Activated naive CD8-positive, alpha-beta T cell treated with anti-CD3 and anti-CD28 coated beads, Interleukin-2, amount 10 ng/mL, durations not matched to agents 7 days and 5 days (primary cell): ENCODE results near the gene TPGS2. TPM values are rescaled to one million over a fixed set of nuclear protein-coding genes. Genes with fewer than 3 reads are reported as not detected.
A peak's percentile ranks its signal among the peaks of the same experiment; 100 is the strongest.
"Not testable (repeated sequence)": the region's sequence is repeated elsewhere in the genome, so short reads cannot be mapped to it uniquely, and the experiment has no call there.

Experiments used
- ATAC-seq: fragments of 150-1000 bp; cut with Tn5 transposase; one replicate; pipeline ENCODE4 v1.10.0; 2021; ENCODE audit warnings: low read depth, moderate library complexity
- POLR2A ChIA-PET: fragments of 350-600 bp; sonication (Branson Sonifier 250); formaldehyde crosslinking; loops from one replicate; lab custom pipeline; 2021; ENCODE audit warnings: antibody characterized with exemption; lab: Charles Lee
- DNase-seq: peaks from one replicate; pipeline ENCODE4 v3.0.0; 2021
- H3K27ac Mint-ChIP-seq: one replicate; pipeline ENCODE4 v1.8.0; 2022; ENCODE audit warnings: mild to moderate bottlenecking, mixed read lengths
- H3K27me3 Mint-ChIP-seq: one replicate; pipeline ENCODE4 v1.8.0; 2022; ENCODE audit warnings: mild to moderate bottlenecking, moderate library complexity, mixed read lengths
- H3K36me3 Mint-ChIP-seq: one replicate; pipeline ENCODE4 v1.8.0; 2021; ENCODE audit warnings: mild to moderate bottlenecking, mixed read lengths
- H3K4me1 Mint-ChIP-seq: one replicate; pipeline ENCODE4 v1.8.0; 2021; ENCODE audit warnings: mixed read lengths
- H3K4me3 Mint-ChIP-seq: one replicate; pipeline ENCODE4 v1.8.0; 2022; ENCODE audit warnings: mild to moderate bottlenecking, moderate library complexity, mixed read lengths
- H3K9me3 Mint-ChIP-seq: one replicate; pipeline ENCODE4 v1.8.0; 2021; ENCODE audit warnings: mixed read lengths
- total RNA-seq, 2 experiments: library from RNA; stranded (reverse); gene quantifications; one replicate each; pipeline ENCODE4 v1.2.3, GENCODE V29; 2021

The TPGS2 gene
- total RNA-seq, 2 experiments from 2014 or later, result 107 to 115 TPM

DNA sequence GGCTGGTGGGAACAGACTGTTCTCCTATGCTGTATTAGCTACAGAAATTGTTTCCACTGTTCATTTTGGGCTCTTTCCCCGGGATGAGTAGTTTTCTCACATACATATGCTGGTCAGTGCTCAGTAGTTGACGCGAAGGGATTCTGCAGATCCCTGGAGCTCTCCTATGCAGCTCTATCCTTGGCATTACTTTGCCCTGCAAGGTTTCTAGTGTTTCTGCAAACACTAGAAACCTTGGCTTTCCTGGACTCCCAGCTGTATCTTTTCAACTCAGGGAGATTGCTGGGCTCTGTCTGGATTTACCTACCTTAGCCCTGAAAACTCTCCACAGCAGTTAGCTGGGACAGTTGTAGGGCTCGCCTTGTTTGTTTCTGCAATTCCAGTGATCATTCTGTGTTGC lies 11.0 kb upstream of the TPGS2 start:
- Mint-ChIP-seq H3K27me3 (no peaks in the 10 kb centered on the region), H3K36me3 (peaks cover 42% of the 10 kb centered on the region), H3K4me1 (peaks cover 2% of the 10 kb centered on the region), H3K4me3 (no peak overlapping the region), H3K27ac (no peak overlapping the region), H3K9me3 (peaks cover 2% of the 10 kb centered on the region)
- POLR2A ChIA-PET, result interaction anchor here (0.9 kb wide), 1 partner anchor 11 kb away, joined by 3 read pairs; the partner anchor contains the start of gene TPGS2
- no peak for DNase-seq
- ATAC-seq, result no peak

DNA sequence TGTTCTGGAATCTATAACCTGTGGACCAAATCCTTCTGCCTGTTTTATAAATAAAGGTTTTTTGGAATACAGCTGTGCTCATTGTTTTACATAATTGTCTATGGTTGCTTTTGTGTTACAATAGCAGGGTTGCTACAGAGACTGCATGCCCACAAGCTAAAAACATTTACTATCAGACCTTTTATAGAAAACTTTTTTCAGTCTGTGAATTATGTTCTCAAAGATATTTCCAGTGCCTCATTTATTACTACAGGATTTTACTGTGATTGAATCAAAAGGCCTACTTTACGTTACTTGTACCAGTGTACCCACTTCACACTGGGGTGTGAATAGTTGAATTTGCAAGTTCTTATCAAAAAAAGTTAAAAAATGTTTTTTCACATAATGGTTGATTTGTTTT lies 7.1 kb upstream of the TPGS2 start:
- Mint-ChIP-seq H3K9me3 (peaks cover 2% of the 10 kb centered on the region), H3K27me3 (no peaks in the 10 kb centered on the region), H3K36me3 (peaks cover 37% of the 10 kb centered on the region), H3K27ac (no peak overlapping the region), H3K4me1 (peaks cover 3% of the 10 kb centered on the region), H3K4me3 (no peak overlapping the region)
- POLR2A ChIA-PET, result no interaction called here
- DNase-seq (no peak), ATAC-seq (no peak)

GRCh38 chr18:36833120-36833519 lies 4.3 kb upstream of the TPGS2 start:
- DNase-seq, result no peak
- H3K4me3 Mint-ChIP-seq, result no peak overlapping the region
- no peak for ATAC-seq
- H3K27ac Mint-ChIP-seq, result no peak overlapping the region
- peaks cover 17% of the 10 kb centered on the region for H3K36me3 Mint-ChIP-seq
- H3K9me3 Mint-ChIP-seq, result no peaks in the 10 kb centered on the region
- H3K27me3 Mint-ChIP-seq, result no peaks in the 10 kb centered on the region
- POLR2A ChIA-PET, result no interaction called here
- H3K4me1 Mint-ChIP-seq, result peaks cover 16% of the 10 kb centered on the region

DNA sequence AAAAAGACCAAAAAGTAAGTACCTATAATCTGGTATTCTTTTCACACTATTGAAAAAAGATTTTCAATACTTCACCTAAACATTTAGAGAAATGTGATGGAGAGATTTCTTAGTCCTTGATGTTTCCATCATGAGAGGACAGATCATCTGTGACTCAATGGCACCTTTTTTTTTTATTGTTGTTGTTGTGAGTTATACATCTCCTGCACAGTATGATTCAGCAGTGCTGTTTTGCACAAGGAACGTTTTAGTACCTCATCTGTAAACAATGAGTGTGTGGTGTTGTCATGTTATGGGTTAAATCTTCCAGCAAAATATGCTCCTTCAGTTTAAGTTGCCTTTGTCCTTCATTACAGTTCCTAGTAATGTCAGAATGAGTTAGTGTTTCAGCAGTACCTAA lies 2.3 kb upstream of the TPGS2 start:
- Mint-ChIP-seq H3K4me1 (peaks cover 30% of the 10 kb centered on the region), H3K27ac (no peak overlapping the region), H3K36me3 (peaks cover 12% of the 10 kb centered on the region), H3K9me3 (no peaks in the 10 kb centered on the region), H3K27me3 (no peaks in the 10 kb centered on the region), H3K4me3 (no peak overlapping the region)
- POLR2A ChIA-PET, result no interaction called here
- ATAC-seq (no peak), DNase-seq (no peak)

- POLR2A ChIA-PET, result interaction anchor here (1.7 to 1.9 kb wide), 3 partner anchors 9 to 59 kb away, joined by 4 to 6 read pairs (median 5); no protein-coding TSS in a partner anchor
- Mint-ChIP-seq H3K27ac (peak overlapping the region; percentile 98), H3K9me3 (no peaks in the 10 kb centered on the region), H3K4me3 (peak overlapping the region; percentile 89), H3K36me3 (peaks cover 11% of the 10 kb centered on the region), H3K4me1 (peaks cover 30% of the 10 kb centered on the region), H3K27me3 (no peaks in the 10 kb centered on the region)
- ATAC-seq (no peak), DNase-seq (no peak)
Measured at GRCh38 chr18:36830158-36830495, 1.3 kb upstream of the TPGS2 start.

- Mint-ChIP-seq H3K9me3 (no peaks in the 10 kb centered on the region), H3K4me3 (peak overlapping the region; percentile 89), H3K27me3 (no peaks in the 10 kb centered on the region), H3K36me3 (peaks cover 14% of the 10 kb centered on the region), H3K27ac (peak overlapping the region; percentile 98), H3K4me1 (peaks cover 32% of the 10 kb centered on the region)
- POLR2A ChIA-PET, result interaction anchor here (1.1 to 1.9 kb wide), 5 partner anchors 9 to 700 kb away, joined by 3 to 6 read pairs (median 4); partner anchors contain the start of genes ELP2 and SLC39A6
- ATAC-seq (no peak), DNase-seq (no peak)
Measured at GRCh38 chr18:36829362-36830157, 758 bp upstream of the TPGS2 start.

DNA sequence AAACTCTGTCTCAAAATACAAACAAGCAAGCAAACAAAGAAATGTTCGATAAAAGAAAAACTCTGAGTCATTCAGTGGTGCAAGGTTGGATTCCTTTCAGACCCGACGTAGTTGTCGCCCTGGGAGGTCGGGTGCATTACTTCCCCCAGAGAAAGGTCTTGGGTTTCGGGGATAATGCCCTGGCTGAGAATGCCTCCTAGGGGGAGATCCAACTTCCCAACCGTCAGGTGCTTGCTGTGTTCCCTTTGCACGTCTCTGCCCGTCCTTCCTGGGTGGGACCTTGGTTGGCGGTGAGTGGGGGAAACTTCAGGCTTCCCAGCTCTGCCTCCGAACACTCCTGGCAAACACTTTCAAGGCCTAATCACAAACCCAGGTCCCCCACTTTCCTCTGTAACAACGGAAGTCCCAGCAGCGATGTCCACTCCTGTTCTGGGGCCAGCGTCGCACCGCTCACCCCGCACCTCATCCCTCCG lies 609 bp downstream of the TPGS2 start:
- POLR2A ChIA-PET, result interaction anchor here (0.6 to 1.9 kb wide), 7 partner anchors 11 to 359 kb away, joined by 3 to 6 read pairs (median 4); no protein-coding TSS in a partner anchor
- peaks cover 40% of the 10 kb centered on the region for H3K4me1 Mint-ChIP-seq
- no peak for DNase-seq
- no peaks in the 10 kb centered on the region for H3K9me3 Mint-ChIP-seq
- H3K4me3 Mint-ChIP-seq, result peak overlapping the region; percentile 89
- H3K27ac Mint-ChIP-seq, result peak overlapping the region; percentile 98
- ATAC-seq, result no peak
- H3K36me3 Mint-ChIP-seq, result peaks cover 21% of the 10 kb centered on the region
- no peaks in the 10 kb centered on the region for H3K27me3 Mint-ChIP-seq

GRCh38 chr18:36826556-36826955 lies 2.2 kb downstream of the TPGS2 start:
- H3K4me3 Mint-ChIP-seq, result no peak overlapping the region
- ATAC-seq (no peak), DNase-seq (no peak)
- H3K27ac Mint-ChIP-seq, result no peak overlapping the region
- H3K27me3 Mint-ChIP-seq, result no peaks in the 10 kb centered on the region
- H3K36me3 Mint-ChIP-seq, result peaks cover 30% of the 10 kb centered on the region
- no peaks in the 10 kb centered on the region for H3K9me3 Mint-ChIP-seq
- peaks cover 39% of the 10 kb centered on the region for H3K4me1 Mint-ChIP-seq
- POLR2A ChIA-PET, result interaction anchor here (0.6 kb wide), 1 partner anchor 676 kb away, joined by 3 read pairs; no protein-coding TSS in a partner anchor

DNA sequence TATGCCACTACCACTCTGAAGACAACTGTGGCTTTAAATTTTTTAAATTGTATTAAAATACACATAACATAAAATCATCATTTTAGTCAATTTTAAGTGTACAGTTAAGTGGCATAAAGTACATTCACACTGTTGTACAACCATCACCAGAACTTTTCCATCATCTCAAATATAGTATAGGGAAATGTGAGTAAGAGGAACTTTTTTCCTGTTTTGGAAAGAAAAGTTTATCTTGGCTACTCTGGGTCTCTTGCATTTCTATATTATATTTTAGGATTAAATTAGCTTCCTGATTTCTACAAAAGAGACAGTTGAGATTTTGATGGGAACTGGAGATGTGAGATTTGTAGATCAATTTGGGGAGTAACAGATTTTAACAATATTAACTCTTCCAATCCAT lies 3.3 kb downstream of the TPGS2 start:
- POLR2A ChIA-PET, result no interaction called here
- Mint-ChIP-seq H3K27me3 (no peaks in the 10 kb centered on the region), H3K36me3 (peaks cover 32% of the 10 kb centered on the region), H3K27ac (no peak overlapping the region), H3K4me3 (no peak overlapping the region), H3K4me1 (peaks cover 38% of the 10 kb centered on the region), H3K9me3 (no peaks in the 10 kb centered on the region)
- DNase-seq (no peak), ATAC-seq (no peak)

DNA sequence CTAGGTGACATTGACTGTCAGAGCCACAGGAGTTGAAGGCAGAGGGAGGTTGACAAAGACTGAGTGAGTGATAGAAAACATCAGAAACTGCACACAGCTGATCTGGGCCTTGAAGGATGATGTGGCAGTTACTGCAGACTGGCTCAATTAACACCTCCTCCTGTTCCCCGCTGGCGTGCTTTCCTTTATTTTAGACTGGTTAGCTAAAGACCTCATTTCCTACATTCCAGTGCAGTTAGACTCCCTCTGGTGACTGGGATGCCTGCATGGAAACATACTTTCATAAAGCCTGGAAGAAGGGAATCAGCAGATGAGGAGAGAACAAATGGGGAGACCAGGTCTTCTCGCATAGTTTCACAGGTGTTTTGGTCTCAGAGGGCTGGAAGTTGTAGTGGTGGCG lies 7.1 kb downstream of the TPGS2 start:
- DNase-seq (no peak), ATAC-seq (no peak)
- peaks cover 35% of the 10 kb centered on the region for H3K36me3 Mint-ChIP-seq
- H3K4me3 Mint-ChIP-seq, result no peak overlapping the region
- H3K27me3 Mint-ChIP-seq, result no peaks in the 10 kb centered on the region
- no peak overlapping the region for H3K27ac Mint-ChIP-seq
- POLR2A ChIA-PET, result no interaction called here
- peaks cover 18% of the 10 kb centered on the region for H3K4me1 Mint-ChIP-seq
- no peaks in the 10 kb centered on the region for H3K9me3 Mint-ChIP-seq

GRCh38 chr18:36819621-36820020 lies 9.2 kb downstream of the TPGS2 start:
- H3K36me3 Mint-ChIP-seq, result peaks cover 30% of the 10 kb centered on the region
- ATAC-seq, result no peak
- H3K9me3 Mint-ChIP-seq, result no peaks in the 10 kb centered on the region
- no peak for DNase-seq
- peaks cover 13% of the 10 kb centered on the region for H3K4me1 Mint-ChIP-seq
- H3K4me3 Mint-ChIP-seq, result no peak overlapping the region
- H3K27ac Mint-ChIP-seq, result no peak overlapping the region
- POLR2A ChIA-PET, result no interaction called here
- H3K27me3 Mint-ChIP-seq, result no peaks in the 10 kb centered on the region

- POLR2A ChIA-PET, result no interaction called here
- Mint-ChIP-seq H3K27ac (no peak overlapping the region), H3K27me3 (no peaks in the 10 kb centered on the region), H3K4me1 (peaks cover 3% of the 10 kb centered on the region), H3K36me3 (peaks cover 20% of the 10 kb centered on the region), H3K4me3 (no peak overlapping the region), H3K9me3 (no peaks in the 10 kb centered on the region)
- ATAC-seq (no peak), DNase-seq (no peak)
Measured at GRCh38 chr18:36818652-36819051, 10.2 kb downstream of the TPGS2 start.

GRCh38 chr18:36817039-36817438 lies 11.8 kb downstream of the TPGS2 start:
- no peak for DNase-seq
- H3K27me3 Mint-ChIP-seq, result no peaks in the 10 kb centered on the region
- peaks cover 6% of the 10 kb centered on the region for H3K4me1 Mint-ChIP-seq
- ATAC-seq, result no peak
- H3K27ac Mint-ChIP-seq, result no peak overlapping the region
- peaks cover 15% of the 10 kb centered on the region for H3K36me3 Mint-ChIP-seq
- no peak overlapping the region for H3K4me3 Mint-ChIP-seq
- POLR2A ChIA-PET, result interaction anchor here (1.4 kb wide), 1 partner anchor 12 kb away, joined by 5 read pairs; the partner anchor contains the start of genes KIAA1328 and TPGS2
- H3K9me3 Mint-ChIP-seq, result no peaks in the 10 kb centered on the region

GRCh38 chr18:36816096-36816495 lies 12.7 kb downstream of the TPGS2 start:
- H3K4me1 Mint-ChIP-seq, DNase-seq, ATAC-seq, H3K9me3 Mint-ChIP-seq, H3K27me3 Mint-ChIP-seq, POLR2A ChIA-PET, H3K4me3 Mint-ChIP-seq, H3K36me3 Mint-ChIP-seq, H3K27ac Mint-ChIP-seq: not testable (repeated sequence)
